ENCODE measurements around the gene SEZ6. TPM values are rescaled to one million over a fixed set of nuclear protein-coding genes. Genes with fewer than 3 reads are reported as not detected.

SEZ6 gene
- total and polyA plus RNA-seq, 2 donors (not counting 1 experiment from before 2014, with no cell fraction given) = not detected

- TF ChIP-seq CTCF (IDR thresholded peaks at IDR 0.05) (no peak), EZH2 (IDR thresholded peaks at IDR 0.05; ENCODE audit: borderline replicate concordance, insufficient read depth, low read depth, low read length, poor library complexity, severe bottlenecking) (no peak)
- H3K27me3 ChIP-seq (replicated peaks in 1 of 4; ENCODE audit: control extremely low read depth in 1 of 4, control insufficient read depth in 3 of 4, insufficient read depth in 4 of 4, low read length in 3 of 4) = peaks cover 0 to 5% (median under 1%) of the 10 kb centered on the region in 4 experiments
- Mint-ChIP-seq H3K27me3 (peaks cover 10% of the 10 kb centered on the region), H3K4me3 (no peak within 1 kb of the TSS), H3K9me3 (ENCODE audit: insufficient read depth) (no peaks in the 10 kb centered on the region), H3K4me1 (peaks cover 16% of the 10 kb centered on the region), H3K27ac (no peak within 1 kb of the TSS)
- ChIA-PET POLR2A (interaction anchor here (0.6 kb wide), 1 partner anchor 191 kb away, joined by 4 read pairs; no protein-coding TSS in a partner anchor), CTCF (interaction anchor here (0.9 to 1.3 kb wide), 3 partner anchors 69 to 134 kb away, joined by 3 to 6 read pairs (median 3); no protein-coding TSS in a partner anchor)
- intact Hi-C loops (cut with micrococcal nuclease) = no loop called here
- no peaks in the 10 kb centered on the region for H3K9me3 ChIP-seq (ENCODE audit: control extremely low read depth in 1 of 3, control insufficient read depth in 2 of 3, insufficient read depth in 1 of 3, low read length in 2 of 3)
- 62% methylated on average over 13 of the region's 13 CpGs for WGBS (ENCODE audit: insufficient coverage)
- DNase-seq = peak; percentile 35
- H3K36me3 ChIP-seq (replicated peaks in 1 of 2; ENCODE audit: control extremely low read depth in 1 of 2, control insufficient read depth in 1 of 2, extremely low read depth in 1 of 2, insufficient read depth in 2 of 2, low read length in 1 of 2) = no peaks in the 10 kb centered on the region
- H3K79me2 ChIP-seq (ENCODE audit: control insufficient read depth, insufficient read depth, low read length) = no peaks in the 10 kb centered on the region
- no peak within 1 kb of the TSS for H3K4me3 ChIP-seq (ENCODE audit: control extremely low read depth in 1 of 5, extremely low read depth in 1 of 5, insufficient read depth in 1 of 5, low read depth in 2 of 5, low read length in 4 of 5)
- no peaks in the 10 kb centered on the region for H4K20me1 ChIP-seq (ENCODE audit: control insufficient read depth, insufficient read depth, low read length, poor library complexity, severe bottlenecking)
- no peak within 1 kb of the TSS for H3K9ac ChIP-seq (ENCODE audit: low read length)
- H2AFZ ChIP-seq (ENCODE audit: insufficient read depth, low read depth, low read length, poor library complexity, severe bottlenecking) = no peak within 1 kb of the TSS
- no peak within 1 kb of the TSS for H3K27ac ChIP-seq (ENCODE audit: low read length in 2 of 2)
- peak; percentile 33 for ATAC-seq (ENCODE audit: low read depth)
- peaks cover 14 to 15% of the 10 kb centered on the region in 2 donors for H3K4me1 ChIP-seq (ENCODE audit: control insufficient read depth in 2 of 2, insufficient read depth in 2 of 2, low read length in 2 of 2)
- H3K4me2 ChIP-seq (replicated peaks; ENCODE audit: low read depth, low read length, poor library complexity, severe bottlenecking) = peak within 1 kb of the TSS; percentile 29
Observed at GRCh38 chr17:29042679-29043538, 37.1 kb upstream of the SEZ6 start, which contains the start of gene PIPOX. Gene PIPOX (plus strand): TSS chr17:29043141. CDS start chr17:29043226, 85 bp downstream.
